Breast epithelium (tissue), 3 donors: ENCODE measurements around the gene EHD4.

Experiments
- CTCF ChIP-seq, 3 donors: fragments of 450-650 bp; IDR thresholded peaks; one replicate each; pipeline ENCODE4 v1.5.1; 2016 to 2017; ENCODE audit warnings: antibody characterized with exemption in 3 of 3, mild to moderate bottlenecking in 3 of 3, moderate library complexity in 3 of 3
- POLR2A ChIP-seq: fragments of 450-650 bp; IDR thresholded peaks from one replicate; pipeline ENCODE4 v1.6.1; 2016; ENCODE audit warnings: antibody characterized with exemption, mild to moderate bottlenecking, moderate library complexity

GRCh38 chr15:41945221-41945620 is 27.1 kb downstream of the EHD4 start:
- no peak for TF ChIP-seq POLR2A
- TF ChIP-seq CTCF (IDR thresholded peaks at IDR 0.05), result no peak
